ENCODE measurements around the gene NRROS.
"Not testable (repeated sequence)": the region's sequence is repeated elsewhere in the genome, so short reads cannot be mapped to it uniquely, and the experiment has no call there.

NRROS gene

DNA sequence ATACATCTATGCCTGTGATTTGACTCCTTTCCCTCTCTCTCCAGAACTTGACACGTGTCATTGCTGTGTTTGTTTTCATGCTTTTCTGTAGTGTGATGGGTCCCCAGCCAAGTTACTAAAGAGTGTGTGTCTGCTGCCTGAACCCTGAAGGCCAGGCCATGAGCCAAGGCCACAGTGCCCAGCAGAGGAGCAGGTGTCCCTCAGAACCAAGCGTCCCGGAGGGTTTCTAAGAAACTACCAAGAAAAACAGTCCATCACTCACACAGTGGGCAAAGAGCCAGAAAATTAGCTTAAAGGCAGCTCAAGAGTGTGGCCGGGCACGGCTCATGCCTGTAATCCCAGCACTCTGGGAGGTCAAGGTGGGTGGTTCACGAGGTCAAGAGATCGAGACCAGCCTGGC is 35.8 kb upstream of the NRROS start:
- no peak overlapping the region for H3K4me3 ChIP-seq (ENCODE audit: low read depth, low read length)
- TF ChIP-seq, protein P1, sequence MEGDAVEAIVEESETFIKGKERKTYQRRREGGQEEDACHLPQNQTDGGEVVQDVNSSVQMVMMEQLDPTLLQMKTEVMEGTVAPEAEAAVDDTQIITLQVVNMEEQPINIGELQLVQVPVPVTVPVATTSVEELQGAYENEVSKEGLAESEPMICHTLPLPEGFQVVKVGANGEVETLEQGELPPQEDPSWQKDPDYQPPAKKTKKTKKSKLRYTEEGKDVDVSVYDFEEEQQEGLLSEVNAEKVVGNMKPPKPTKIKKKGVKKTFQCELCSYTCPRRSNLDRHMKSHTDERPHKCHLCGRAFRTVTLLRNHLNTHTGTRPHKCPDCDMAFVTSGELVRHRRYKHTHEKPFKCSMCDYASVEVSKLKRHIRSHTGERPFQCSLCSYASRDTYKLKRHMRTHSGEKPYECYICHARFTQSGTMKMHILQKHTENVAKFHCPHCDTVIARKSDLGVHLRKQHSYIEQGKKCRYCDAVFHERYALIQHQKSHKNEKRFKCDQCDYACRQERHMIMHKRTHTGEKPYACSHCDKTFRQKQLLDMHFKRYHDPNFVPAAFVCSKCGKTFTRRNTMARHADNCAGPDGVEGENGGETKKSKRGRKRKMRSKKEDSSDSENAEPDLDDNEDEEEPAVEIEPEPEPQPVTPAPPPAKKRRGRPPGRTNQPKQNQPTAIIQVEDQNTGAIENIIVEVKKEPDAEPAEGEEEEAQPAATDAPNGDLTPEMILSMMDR (IDR thresholded peaks at IDR 0.05; ENCODE audit: borderline replicate concordance, insufficient read depth, low read depth, low read length) = no peak

DNA sequence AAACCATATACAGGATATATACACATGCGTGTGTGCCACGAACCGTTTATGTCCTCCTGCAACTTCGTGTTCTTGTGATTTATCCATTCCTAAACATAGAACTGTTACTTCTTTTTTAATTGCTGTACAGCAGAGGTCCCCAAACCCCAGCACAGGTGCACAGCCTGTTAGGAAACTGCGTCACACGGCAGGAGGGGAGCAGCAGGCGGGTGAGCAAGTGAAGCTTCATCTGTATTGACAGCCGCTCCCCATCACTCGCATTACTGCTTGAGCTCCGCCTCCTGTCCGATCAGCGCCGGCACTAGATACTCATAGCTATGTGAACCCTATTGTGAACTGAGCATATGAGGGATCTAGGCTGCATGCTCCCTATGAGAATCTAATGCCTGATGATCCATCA is 34.9 kb upstream of the NRROS start:
- H3K4me3 ChIP-seq (ENCODE audit: low read depth, low read length) = no peak overlapping the region
- TF ChIP-seq, protein P1 (IDR thresholded peaks at IDR 0.05; ENCODE audit: borderline replicate concordance, insufficient read depth, low read depth, low read length) = no peak

DNA sequence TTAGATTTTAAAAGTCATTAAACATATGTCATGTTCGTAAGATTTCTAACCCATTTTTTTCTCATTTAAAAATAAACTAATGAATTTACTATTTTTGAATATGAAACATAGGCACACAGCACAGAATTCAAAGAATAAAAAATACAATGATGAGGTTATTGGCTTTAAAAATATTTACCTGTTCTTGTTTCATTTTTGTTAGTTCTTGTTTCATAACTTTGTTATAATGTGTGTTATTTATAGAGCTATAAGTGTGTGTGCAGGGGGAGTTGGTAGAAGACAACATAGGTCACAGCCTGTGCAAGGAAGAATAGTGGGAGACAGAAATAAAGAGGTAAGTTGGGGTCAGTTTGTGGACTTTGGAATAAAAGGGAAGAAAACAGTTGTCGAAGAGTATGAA is 30.8 kb upstream of the NRROS start:
- TF ChIP-seq, protein P1 (IDR thresholded peaks at IDR 0.05; ENCODE audit: borderline replicate concordance, insufficient read depth, low read depth, low read length) = no peak
- H3K4me3 ChIP-seq (ENCODE audit: low read depth, low read length) = no peak overlapping the region

DNA sequence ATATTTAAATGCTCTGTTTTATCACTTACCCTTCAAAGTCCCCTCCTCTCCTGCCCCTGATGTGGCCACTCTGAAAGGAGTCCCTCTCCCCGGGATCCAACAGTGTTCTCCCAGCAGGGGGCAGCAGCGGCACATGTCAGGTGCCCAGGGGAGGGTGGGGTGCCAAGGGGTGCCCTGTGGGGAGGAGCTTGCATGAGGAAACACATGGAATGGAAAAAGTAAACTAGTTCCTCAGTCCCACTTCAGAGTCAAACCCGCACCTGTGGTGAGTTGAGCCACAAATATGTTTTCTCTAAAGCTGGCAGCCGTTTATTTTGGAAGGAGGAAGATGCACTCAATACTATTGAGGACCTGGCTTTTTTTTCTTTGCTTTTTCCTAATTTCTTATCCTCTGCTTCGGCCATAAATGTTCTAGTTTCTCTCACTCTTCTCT is 30.1 kb upstream of the NRROS start:
- H3K4me3 ChIP-seq (ENCODE audit: low read depth, low read length) = no peak overlapping the region
- TF ChIP-seq, protein P1 (IDR thresholded peaks at IDR 0.05; ENCODE audit: borderline replicate concordance, insufficient read depth, low read depth, low read length) = peak; percentile 85

DNA sequence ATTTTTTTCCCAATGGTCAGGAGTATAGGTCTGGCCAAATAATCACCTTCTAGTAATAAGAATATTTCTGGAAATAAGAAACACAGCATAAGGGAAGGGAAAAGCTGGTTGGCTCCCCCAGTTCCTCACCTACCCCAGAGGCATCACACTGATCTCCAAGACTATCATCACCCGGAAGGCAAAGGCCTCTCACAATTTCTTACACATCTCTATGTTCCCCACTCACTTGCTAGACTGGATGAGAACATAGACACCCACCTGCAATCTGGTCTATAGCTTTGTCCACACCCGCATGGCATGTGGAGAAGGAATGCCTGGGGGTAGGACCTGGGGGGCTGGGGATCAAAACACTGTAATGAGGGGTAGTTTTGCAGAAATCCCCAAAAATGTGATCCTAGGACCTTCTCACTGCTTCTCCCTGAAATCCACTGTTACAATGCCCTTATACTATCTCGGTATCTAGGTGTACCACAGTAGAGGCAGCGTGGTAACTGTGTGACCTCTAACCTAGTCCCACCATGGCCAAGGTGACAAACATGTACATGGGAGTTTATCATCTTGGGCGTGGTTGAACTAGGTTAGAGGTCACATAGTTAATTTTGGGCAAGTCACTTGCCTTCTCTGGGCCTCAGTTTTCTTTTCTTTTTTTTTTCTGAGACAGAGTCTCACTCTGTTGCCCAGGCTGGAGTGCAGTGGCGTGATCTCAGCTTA is 29.5 kb upstream of the NRROS start:
- TF ChIP-seq, protein P1 (IDR thresholded peaks at IDR 0.05; ENCODE audit: borderline replicate concordance, insufficient read depth, low read depth, low read length) = no peak
- no peak overlapping the region for H3K4me3 ChIP-seq (ENCODE audit: low read depth, low read length)

DNA sequence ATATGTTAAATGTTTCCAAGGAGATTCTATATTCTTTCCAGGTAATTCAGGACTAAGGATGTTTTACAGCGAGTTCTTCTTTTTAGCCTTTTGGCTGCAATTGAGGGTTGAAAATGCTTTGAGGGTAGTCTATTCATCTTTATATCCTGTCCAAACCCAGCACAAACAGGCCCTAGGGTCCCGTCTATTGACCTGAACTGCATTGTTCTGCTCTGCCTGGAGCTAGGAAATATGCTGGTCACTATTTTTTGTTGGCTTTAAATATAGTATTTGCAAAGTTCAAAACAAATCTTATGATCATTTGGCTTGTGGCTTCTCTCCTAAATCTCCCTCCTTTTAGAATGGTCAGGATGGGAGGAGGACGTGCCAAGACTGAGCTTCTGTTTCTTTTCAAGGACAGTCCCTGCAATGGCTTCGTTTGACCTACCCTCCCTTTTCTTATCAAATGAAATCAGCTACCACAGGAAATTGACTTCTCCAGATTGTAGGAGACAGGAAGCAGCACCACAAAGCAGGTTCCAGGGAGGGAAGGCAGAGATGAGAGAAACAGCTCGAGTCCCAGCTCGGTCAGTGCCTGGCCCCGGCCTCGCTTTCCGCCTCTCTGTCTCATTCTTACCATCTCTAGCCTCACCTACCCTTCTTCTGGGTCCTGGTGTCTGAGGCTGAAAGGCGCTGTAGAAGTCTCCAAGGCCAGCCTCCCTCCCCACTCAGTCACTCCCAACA is 27.6 kb upstream of the NRROS start:
- TF ChIP-seq, protein P1 (IDR thresholded peaks at IDR 0.05; ENCODE audit: borderline replicate concordance, insufficient read depth, low read depth, low read length) = no peak
- H3K4me3 ChIP-seq (ENCODE audit: low read depth, low read length) = no peak overlapping the region

DNA sequence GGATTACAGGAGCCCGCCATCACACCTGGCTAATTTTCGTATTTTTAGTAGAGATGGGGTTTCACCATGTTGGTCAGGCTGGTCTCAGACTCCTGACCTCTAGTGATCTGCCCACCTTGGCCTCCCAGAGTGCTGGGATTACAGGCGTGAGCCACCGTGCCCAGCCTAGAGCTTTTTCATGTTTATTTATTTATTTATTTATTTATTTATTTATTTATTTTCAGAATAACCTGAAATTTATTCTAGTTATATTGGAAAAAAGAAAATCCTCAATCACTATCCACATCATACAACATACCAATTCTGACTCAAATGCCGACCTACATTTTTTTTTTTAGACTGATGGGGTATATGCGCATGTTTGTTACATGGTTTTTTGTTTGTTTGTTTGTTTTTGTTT is 24.3 kb upstream of the NRROS start:
- not testable (repeated sequence) for H3K4me3 ChIP-seq (ENCODE audit: low read depth, low read length)

Data from GM12875 (cell line).